CD4-positive, alpha-beta T cell (primary cell): ENCODE results near the gene RNF152. TPM values are rescaled to one million over a fixed set of nuclear protein-coding genes. Genes with fewer than 3 reads are reported as not detected.

ENCODE experiments used
- ATAC-seq: fragments of 200-7000 bp; cut with Tn5 transposase; one replicate; pipeline ENCODE4 v1.10.0; 2022; ENCODE audit warnings: mild to moderate bottlenecking; ENCODE audit not compliant: poor library complexity
- CTCF ChIA-PET: fragments of 350-600 bp; sonication (Branson Sonifier 250); formaldehyde crosslinking; loops from one replicate; lab custom pipeline; 2021; ENCODE audit warnings: antibody characterized with exemption, inconsistent platforms; lab: Charles Lee
- POLR2A ChIA-PET: fragments of 350-600 bp; sonication (Branson Sonifier 250); formaldehyde crosslinking; loops from one replicate; lab custom pipeline; 2021; ENCODE audit warnings: antibody characterized with exemption, inconsistent platforms; lab: Charles Lee
- DNase-seq, 14 experiments: peaks; one replicate each; pipeline ENCODE4 v3.0.0-alpha.2; 2013 to 2020; ENCODE audit warnings: mixed read lengths in 2 of 14
- H3K27ac ChIP-seq, 2 donors: one replicate each; pipeline versions ENCODE4 v1.5.1 to v1.7.0; 2013; ENCODE audit warnings: low read length in 2 of 2, low read depth in 1 of 2, mild to moderate bottlenecking in 1 of 2
- H3K27me3 ChIP-seq, 2 experiments: 1 replicate in 1 of 2; 2 replicates in 1 of 2; pipeline versions ENCODE4 v1.6.1 to v1.7.0; 2013; ENCODE audit warnings: low read length in 2 of 2, control low read depth in 1 of 2, mild to moderate bottlenecking in 1 of 2, moderate library complexity in 1 of 2; ENCODE audit not compliant: insufficient read depth in 2 of 2, control insufficient read depth in 1 of 2
- H3K36me3 ChIP-seq: one replicate; pipeline ENCODE4 v1.6.1; 2013; ENCODE audit warnings: low read length, control low read depth; ENCODE audit not compliant: insufficient read depth
- H3K4me1 ChIP-seq: one replicate; pipeline ENCODE4 v1.6.1; 2013; ENCODE audit warnings: low read length, control low read depth; ENCODE audit not compliant: insufficient read depth
- H3K4me3 ChIP-seq: one replicate; pipeline ENCODE4 v1.5.1; 2013; ENCODE audit warnings: mild to moderate bottlenecking, low read length, moderate library complexity
- H3K9me3 ChIP-seq, 2 experiments: 1 replicate in 1 of 2; 2 replicates in 1 of 2; pipeline versions ENCODE4 v1.6.1 to v1.7.0; 2013; ENCODE audit warnings: low read length in 2 of 2, mild to moderate bottlenecking in 2 of 2, control low read depth in 1 of 2, moderate library complexity in 1 of 2; ENCODE audit not compliant: control insufficient read depth in 1 of 2, insufficient read depth in 1 of 2
- H3K27ac Mint-ChIP-seq: one replicate; pipeline ENCODE4 v1.8.0; 2020; ENCODE audit warnings: mixed read lengths
- H3K27me3 Mint-ChIP-seq: one replicate; pipeline ENCODE4 v1.8.0; 2021; ENCODE audit warnings: mixed read lengths
- H3K36me3 Mint-ChIP-seq: one replicate; pipeline ENCODE4 v1.8.0; 2021; ENCODE audit warnings: low read depth, mixed read lengths
- H3K4me1 Mint-ChIP-seq: one replicate; pipeline ENCODE4 v1.8.0; 2021; ENCODE audit warnings: low read depth, mixed read lengths
- H3K4me3 Mint-ChIP-seq: one replicate; pipeline ENCODE4 v1.8.0; 2020; ENCODE audit warnings: mild to moderate bottlenecking, mixed read lengths
- H3K9me3 Mint-ChIP-seq: one replicate; pipeline ENCODE4 v1.8.0; 2020; ENCODE audit warnings: mixed read lengths
- CTCF ChIP-seq: fragments of 200-600 bp; IDR thresholded peaks from one replicate; pipeline ENCODE4 v1.8.0; 2022; ENCODE audit warnings: antibody characterized with exemption, mild to moderate bottlenecking
- intact Hi-C, 2 experiments: fragments of 100-400 bp; cut with DNase I in 1 of 2; cut with micrococcal nuclease in 1 of 2; formaldehyde crosslinking; loops; one replicate each; pipeline versions ENCODE4 v1.15.1 to v1.9.0; 2023 to 2025; cut with DNase I, micrococcal nuclease
- total RNA-seq, 174 experiments: library from RNA in 2 of 174; stranded (reverse) in 2 of 174; gene quantifications; one replicate each; pipeline ENCODE4 v1.2.3 and lab custom pipeline; 2021 to 2026

Gene RNF152
- total RNA-seq, 2 experiments from 2014 or later, result 0.60 to 1.0 TPM

DNA sequence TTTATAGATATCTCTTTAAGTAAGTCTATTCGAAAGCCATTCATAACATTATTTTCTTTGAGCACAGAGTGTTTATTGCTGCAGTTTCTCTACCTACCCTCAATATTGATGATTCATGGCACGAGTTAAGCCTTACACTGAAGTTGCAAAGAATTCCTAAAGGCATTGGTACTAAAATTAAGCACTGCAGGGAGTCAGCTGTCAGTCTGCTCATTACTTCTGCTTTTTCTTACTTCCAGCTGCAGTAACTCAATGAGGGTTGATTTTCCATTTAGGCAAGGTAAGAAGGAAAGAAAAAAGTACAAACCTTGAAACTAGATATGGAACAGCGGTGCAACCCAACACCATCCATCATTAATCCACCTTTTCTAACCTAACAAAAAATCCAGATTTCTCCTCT, 65.2 kb downstream of the RNF152 start:
- intact Hi-C loops, result no loop called here

DNA sequence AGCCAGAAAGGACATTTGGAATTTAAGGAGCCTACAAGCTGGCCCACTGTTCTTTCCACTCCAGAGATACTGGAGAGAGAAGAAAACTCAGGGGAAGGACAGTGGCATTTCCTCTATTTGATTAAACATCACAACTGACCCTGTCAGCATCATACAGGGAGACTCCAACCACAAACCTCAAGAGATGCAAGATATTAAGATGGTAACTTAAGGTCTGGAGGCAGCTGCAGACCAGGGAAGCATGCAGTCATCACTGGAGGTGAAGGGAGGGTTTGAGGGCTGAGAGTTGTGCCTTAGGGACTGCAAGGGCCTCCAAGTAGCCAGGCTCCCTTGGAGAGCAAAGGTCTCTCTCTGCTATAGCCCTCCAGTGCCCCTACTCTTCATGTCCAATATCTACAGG, 67.4 kb downstream of the RNF152 start:
- Histone ChIP-seq H3K27me3 (no peaks in the 10 kb centered on the region), H3K9me3 (no peaks in the 10 kb centered on the region), H3K4me3 (no peak overlapping the region), H3K36me3 (no peaks in the 10 kb centered on the region), H3K27ac (no peak overlapping the region), H3K4me1 (no peaks in the 10 kb centered on the region)
- CTCF ChIA-PET, result no interaction called here
- H3K4me3 Mint-ChIP-seq, result no peak overlapping the region
- no peak for DNase-seq
- no peak for TF ChIP-seq CTCF
- intact Hi-C loops, result no loop called here
- H3K36me3 Mint-ChIP-seq, result no peaks in the 10 kb centered on the region
- H3K4me1 Mint-ChIP-seq, result no peaks in the 10 kb centered on the region
- H3K9me3 Mint-ChIP-seq, result no peaks in the 10 kb centered on the region
- H3K27ac Mint-ChIP-seq, result no peak overlapping the region
- ATAC-seq, result no peak
- POLR2A ChIA-PET, result no interaction called here
- H3K27me3 Mint-ChIP-seq, result peaks cover 2% of the 10 kb centered on the region

More for the DNA sequence above, 65.2 kb downstream of the RNF152 start:
- CTCF ChIA-PET, result no interaction called here
- ATAC-seq, result no peak
- no peak overlapping the region for H3K27ac ChIP-seq
- no peaks in the 10 kb centered on the region for H3K36me3 Mint-ChIP-seq
- no peak overlapping the region for H3K27ac Mint-ChIP-seq
- no peak for DNase-seq
- H3K36me3 ChIP-seq, result no peaks in the 10 kb centered on the region
- TF ChIP-seq CTCF, result no peak
- no peaks in the 10 kb centered on the region for H3K27me3 ChIP-seq
- no peak overlapping the region for H3K4me3 ChIP-seq
- peaks cover 5% of the 10 kb centered on the region for H3K27me3 Mint-ChIP-seq
- H3K4me3 Mint-ChIP-seq, result no peak overlapping the region
- POLR2A ChIA-PET, result no interaction called here
- H3K4me1 Mint-ChIP-seq, result peaks cover under 1% of the 10 kb centered on the region
- no peaks in the 10 kb centered on the region for H3K9me3 Mint-ChIP-seq
- no peaks in the 10 kb centered on the region for H3K4me1 ChIP-seq
- H3K9me3 ChIP-seq, result no peaks in the 10 kb centered on the region

- ChIA-PET CTCF (no interaction called here), POLR2A (no interaction called here)
- no peaks in the 10 kb centered on the region for H3K36me3 Mint-ChIP-seq
- no peaks in the 10 kb centered on the region for H3K36me3 ChIP-seq
- intact Hi-C loops, result no loop called here
- H3K27ac Mint-ChIP-seq, result no peak overlapping the region
- no peak overlapping the region for H3K4me3 Mint-ChIP-seq
- no peaks in the 10 kb centered on the region for H3K4me1 Mint-ChIP-seq
- ATAC-seq (no peak), DNase-seq (no peak)
- no peaks in the 10 kb centered on the region for H3K4me1 ChIP-seq
- no peaks in the 10 kb centered on the region for H3K9me3 ChIP-seq
- no peak overlapping the region for H3K4me3 ChIP-seq
- no peaks in the 10 kb centered on the region for H3K9me3 Mint-ChIP-seq
- no peak overlapping the region for H3K27ac ChIP-seq
- H3K27me3 Mint-ChIP-seq, result no peaks in the 10 kb centered on the region
- H3K27me3 ChIP-seq, result no peaks in the 10 kb centered on the region
- no peak for TF ChIP-seq CTCF
These were observed 68.0 kb downstream of the RNF152 start for GRCh38 chr18:61824733-61825363.
